Activated CD4-positive, alpha-beta T cell treated with anti-CD3 and anti-CD28 coated beads, Interleukin-2, Interleukin-6, amounts not matched to agents 100 ng/mL and 50 ng/mL, durations not matched to agents 16 hours and 8 hours (primary cell): ENCODE results near the gene KRT75.
"Not testable (repeated sequence)": the region's sequence is repeated elsewhere in the genome, so short reads cannot be mapped to it uniquely, and the experiment has no call there.

ENCODE experiments used
- DNase-seq: peaks from one replicate; pipeline ENCODE4 v3.0.0-alpha.2; 2020

Gene KRT75

GRCh38 chr12:52415870-52416750 is 18.1 kb downstream of the KRT75 start:
- DNase-seq, result no peak

- DNase-seq, result no peak
These were observed 19.2 kb downstream of the KRT75 start for GRCh38 chr12:52414936-52415335.

- DNase-seq, result no peak
These were observed 20.3 kb downstream of the KRT75 start for GRCh38 chr12:52413782-52414345.

GRCh38 chr12:52413202-52413601 is 21.0 kb downstream of the KRT75 start:
- DNase-seq, result no peak

GRCh38 chr12:52411815-52412214 is 22.4 kb downstream of the KRT75 start:
- DNase-seq, result no peak

- DNase-seq, result not testable (repeated sequence)
These were observed 23.5 kb downstream of the KRT75 start for GRCh38 chr12:52410589-52411248.

- DNase-seq, result no peak
These were observed 26.3 kb downstream of the KRT75 start for GRCh38 chr12:52407918-52408317.

- DNase-seq, result no peak
These were observed 28.2 kb downstream of the KRT75 start, which contains the start of gene KRT82 for GRCh38 chr12:52405922-52406385. TSS of gene KRT82 (minus strand) at chr12:52406335. CDS start at chr12:52406277, 58 bp downstream.

GRCh38 chr12:52404951-52405350 is 29.2 kb downstream of the KRT75 start:
- no peak for DNase-seq

GRCh38 chr12:52403561-52403960 is 30.6 kb downstream of the KRT75 start:
- no peak for DNase-seq

- no peak for DNase-seq
These were observed 31.2 kb downstream of the KRT75 start for GRCh38 chr12:52402873-52403540.

- DNase-seq, result no peak
These were observed 31.8 kb downstream of the KRT75 start for GRCh38 chr12:52402377-52402776.

- no peak for DNase-seq
These were observed 32.2 kb downstream of the KRT75 start for GRCh38 chr12:52401926-52402325.

- no peak for DNase-seq
These were observed 32.6 kb downstream of the KRT75 start for GRCh38 chr12:52401526-52401925.

- DNase-seq, result no peak
These were observed 33.3 kb downstream of the KRT75 start for GRCh38 chr12:52400906-52401305.

GRCh38 chr12:52399756-52400155 is 34.4 kb downstream of the KRT75 start:
- DNase-seq, result no peak

- DNase-seq, result no peak
These were observed 36.0 kb downstream of the KRT75 start for GRCh38 chr12:52398176-52398575.

GRCh38 chr12:52396656-52397055 is 37.5 kb downstream of the KRT75 start:
- no peak for DNase-seq

GRCh38 chr12:52395761-52396434 is 38.3 kb downstream of the KRT75 start:
- peak; percentile 9 for DNase-seq

- DNase-seq, result no peak
These were observed 39.2 kb downstream of the KRT75 start for GRCh38 chr12:52394836-52395405.

GRCh38 chr12:52392465-52393007 is 41.6 kb downstream of the KRT75 start:
- DNase-seq, result no peak

GRCh38 chr12:52391618-52392002 is 42.6 kb downstream of the KRT75 start:
- DNase-seq, result no peak
